SK-N-SH (cell line): ENCODE data around the gene C4orf36. TPM values are rescaled to one million over a fixed set of nuclear protein-coding genes. Genes with fewer than 3 reads are reported as not detected.

ENCODE experiments used
- CTCF ChIA-PET: fragments of 300-600, 350-600 bp; formaldehyde crosslinking; extraction: SDS; loops from one replicate; lab custom pipeline; 2021; lab: Yijun Ruan, JAX
- POLR2A ChIA-PET: fragments of 350-600 bp; sonication (Branson Sonifier 250); formaldehyde crosslinking; extraction: SDS; loops from one replicate; lab custom pipeline; 2020; ENCODE audit warnings: antibody characterized with exemption, inconsistent platforms; lab: Yijun Ruan, JAX
- DNase-seq: peaks from one replicate; pipeline ENCODE4 v3.0.0; 2012
- H2AFZ ChIP-seq: fragments of 200-600 bp; sonication (generic); 2 replicates; pipeline ENCODE4 v1.8.1; 2016; ENCODE audit warnings: antibody characterized with exemption, mild to moderate bottlenecking, low read depth
- H3F3A ChIP-seq: fragments of 200-600 bp; sonication (generic); replicated peaks from 2 replicates; pipeline ENCODE3; 2016; ENCODE audit warnings: antibody characterized with exemption, mild to moderate bottlenecking; ENCODE audit not compliant: insufficient read depth
- H3K27ac ChIP-seq, 2 experiments: fragments of 200-500 bp in 1 of 2; fragments of 200-600 bp in 1 of 2; sonication (Bioruptor generic) in 1 of 2; sonication (generic), shearing (Covaris generic) in 1 of 2; 2 replicates each; pipeline versions ENCODE4 v1.5.1 to v1.6.1; 2014 to 2016; ENCODE audit warnings: low read depth in 2 of 2, inconsistent platforms in 1 of 2, low read length in 1 of 2, mild to moderate bottlenecking in 1 of 2, mixed read lengths in 1 of 2
- H3K27me3 ChIP-seq: fragments of 200-600 bp; sonication (generic), shearing (Covaris generic); 2 replicates; pipeline ENCODE4 v1.6.1; 2016; ENCODE audit warnings: mixed run types; ENCODE audit not compliant: insufficient read depth
- H3K36me3 ChIP-seq, 2 experiments: fragments of 200-500 bp in 1 of 2; fragments of 200-600 bp in 1 of 2; sonication (Bioruptor generic) in 1 of 2; sonication (generic) in 1 of 2; replicated peaks in 1 of 2; 2 replicates each; pipeline versions ENCODE3 to v1.5.1; 2014 to 2016; ENCODE audit warnings: low read length in 1 of 2, mild to moderate bottlenecking in 1 of 2; ENCODE audit not compliant: insufficient read depth in 2 of 2, control insufficient read depth in 1 of 2
- H3K4me1 ChIP-seq, 2 experiments: fragments of 200-500 bp in 1 of 2; fragments of 200-600 bp in 1 of 2; sonication (Bioruptor generic) in 1 of 2; sonication (generic), shearing (Covaris generic) in 1 of 2; 2 replicates each; pipeline versions ENCODE4 v1.5.1 to v1.6.1; 2014 to 2016; ENCODE audit warnings: low read depth in 1 of 2, low read length in 1 of 2, mixed run types in 1 of 2; ENCODE audit not compliant: insufficient read depth in 2 of 2, control insufficient read depth in 1 of 2
- H3K4me2 ChIP-seq: fragments of 200-600 bp; sonication (generic), shearing (Covaris generic); 2 replicates; pipeline ENCODE4 v1.6.1; 2017; ENCODE audit warnings: mixed run types
- H3K4me3 ChIP-seq, 2 experiments: fragments of 200-500 bp in 1 of 2; fragments of 200-600 bp in 1 of 2; sonication (Bioruptor generic) in 1 of 2; sonication (generic), shearing (Covaris generic) in 1 of 2; 2 replicates each; pipeline versions ENCODE4 v1.5.1 to v1.8.1; 2014 to 2016; ENCODE audit warnings: low read depth in 2 of 2, inconsistent platforms in 1 of 2, low read length in 1 of 2, mild to moderate bottlenecking in 1 of 2, mixed read lengths in 1 of 2, moderate library complexity in 1 of 2
- H3K79me2 ChIP-seq: fragments of 200-600 bp; sonication (generic); 2 replicates; pipeline ENCODE4 v1.8.1; 2017; ENCODE audit warnings: mild to moderate bottlenecking; ENCODE audit not compliant: insufficient read depth
- H3K9ac ChIP-seq: fragments of 200-600 bp; sonication (generic); 2 replicates; pipeline ENCODE4 v1.6.1; 2017; ENCODE audit warnings: mixed run types
- H3K9me2 ChIP-seq: fragments of 200-600 bp; sonication (generic); 2 replicates; pipeline ENCODE4 v1.6.1; 2017; ENCODE audit warnings: mixed run types
- H3K9me3 ChIP-seq: fragments of 200-600 bp; sonication (generic); 2 replicates; pipeline ENCODE4 v1.6.1; 2017; ENCODE audit warnings: mixed run types, mild to moderate bottlenecking, moderate library complexity
- H4K20me1 ChIP-seq: fragments of 200-600 bp; sonication (generic); 2 replicates; pipeline ENCODE4 v1.6.1; 2017; ENCODE audit warnings: mild to moderate bottlenecking, mixed run types; ENCODE audit not compliant: insufficient read depth
- CTCF ChIP-seq: fragments of 200-600 bp; sonication (generic); IDR thresholded peaks from 2 replicates; pipeline ENCODE4 v1.6.1; 2017; ENCODE audit warnings: antibody characterized with exemption, mild to moderate bottlenecking, moderate library complexity
- FOSL2 ChIP-seq: IDR thresholded peaks from 2 replicates; pipeline ENCODE4 v1.4.0; 2012; ENCODE audit warnings: low read depth, mild to moderate bottlenecking, moderate library complexity, borderline replicate concordance
- FOXJ3 ChIP-seq: sonication (generic); formaldehyde crosslinking; IDR thresholded peaks from 2 replicates; pipeline ENCODE4 v1.5.1; 2020; ENCODE audit warnings: mild to moderate bottlenecking, missing genetic modification reagents
- FOXM1 ChIP-seq: IDR thresholded peaks from 2 replicates; pipeline ENCODE4 v1.4.0; 2012; ENCODE audit warnings: low read depth, mild to moderate bottlenecking
- GABPA ChIP-seq: IDR thresholded peaks from 2 replicates; pipeline ENCODE4 v1.4.0; 2012; ENCODE audit warnings: low read depth, mild to moderate bottlenecking
- IRF3 ChIP-seq: fragments of 150-350 bp; IDR thresholded peaks from 2 replicates; pipeline ENCODE4 v1.6.1; 2016; ENCODE audit warnings: mild to moderate bottlenecking, low read depth, low read length
- JUND ChIP-seq: IDR thresholded peaks from 2 replicates; pipeline ENCODE4 v1.4.0; 2012
- NRF1 ChIP-seq: IDR thresholded peaks from 2 replicates; pipeline ENCODE4 v1.6.1; 2012; ENCODE audit warnings: low read depth, mild to moderate bottlenecking, low read length
- POLR2AphosphoS5 ChIP-seq: IDR thresholded peaks from 2 replicates; pipeline ENCODE4 v1.6.1; 2012; ENCODE audit warnings: low read depth, low read length
- RCOR1 ChIP-seq: fragments of 150-350 bp; IDR thresholded peaks from 2 replicates; pipeline ENCODE4 v1.6.1; 2017; ENCODE audit warnings: antibody characterized with exemption, low read length
- RXRA ChIP-seq: IDR thresholded peaks from 2 replicates; pipeline ENCODE4 v1.4.0; 2012; ENCODE audit warnings: low read depth, mild to moderate bottlenecking, borderline replicate concordance
- TAF1 ChIP-seq: IDR thresholded peaks from 2 replicates; pipeline ENCODE4 v1.6.1; 2012; ENCODE audit warnings: low read depth, mild to moderate bottlenecking, low read length, moderate library complexity, borderline replicate concordance
- USF2 ChIP-seq: fragments of 150-350 bp; IDR thresholded peaks from 2 replicates; pipeline ENCODE4 v1.6.1; 2017; ENCODE audit warnings: antibody characterized with exemption, low read length, low read depth, borderline replicate concordance
- WGBS: methylation state at CpG from one replicate; pipeline ENCODE4 v1.1.6; 2017; ENCODE audit warnings: low lambda C conversion rate; 5-methylcytosine and 5-hydroxymethylcytosine counted together
- polyA plus RNA-seq, 3 experiments: library from polyadenylated mRNA; depleted of rRNA; stranded (reverse); fragments of >200 nt; gene quantifications; 2 replicates each; pipeline ENCODE4 v1.2.3, GENCODE V29; 2012

The C4orf36 gene
- polyA plus RNA-seq, 1 of the 3 experiments (the other 2 are of a cell fraction): 0.71 TPM

- H3K36me3 ChIP-seq: no peaks in the 10 kb centered on the region
- no peaks in the 10 kb centered on the region for H3K27me3 ChIP-seq
- no peak for TF ChIP-seq JUND
- TF ChIP-seq USF2: no peak
- no peak for TF ChIP-seq FOXJ3 (CRISPR knock-in tag)
- TF ChIP-seq POLR2AphosphoS5: no peak
- no peak for TF ChIP-seq RXRA
- TF ChIP-seq TAF1: no peak
- TF ChIP-seq NRF1: no peak
- no peak within 1 kb of the TSS for H3K27ac ChIP-seq
- H3K79me2 ChIP-seq: no peaks in the 10 kb centered on the region
- no peaks in the 10 kb centered on the region for H3K4me1 ChIP-seq
- no peak within 1 kb of the TSS for H3K9ac ChIP-seq
- ChIA-PET POLR2A (no interaction called here), CTCF (interaction anchor here (0.8 to 1.2 kb wide), 3 partner anchors 41 to 353 kb away, joined by 3 to 4 read pairs (median 3); no protein-coding TSS in a partner anchor)
- DNase-seq: no peak
- H3K9me2 ChIP-seq: no peaks in the 10 kb centered on the region
- H3K4me2 ChIP-seq: no peak within 1 kb of the TSS
- H3K9me3 ChIP-seq: no peaks in the 10 kb centered on the region
- H2AFZ ChIP-seq: no peak within 1 kb of the TSS
- H3F3A ChIP-seq: no peaks in the 10 kb centered on the region
- no peak within 1 kb of the TSS for H3K4me3 ChIP-seq
- WGBS: 77% methylated on average over 9 of the region's 11 CpGs
- H4K20me1 ChIP-seq: no peaks in the 10 kb centered on the region
These were observed 43.2 kb downstream of the C4orf36 start, which contains the start of gene SLC10A6 for GRCh38 chr4:86848732-86849619. TSS of gene SLC10A6 (minus strand) at chr4:86849384. CDS start at chr4:86849115, 269 bp downstream.

GRCh38 chr4:86848136-86848535 is 44.1 kb downstream of the C4orf36 start:
- H3K4me1 ChIP-seq: no peaks in the 10 kb centered on the region
- H3K9me2 ChIP-seq: no peaks in the 10 kb centered on the region
- no peak overlapping the region for H3K9ac ChIP-seq
- no peaks in the 10 kb centered on the region for H3F3A ChIP-seq
- H3K4me2 ChIP-seq: no peak overlapping the region
- H3K79me2 ChIP-seq: no peaks in the 10 kb centered on the region
- H3K27ac ChIP-seq: no peak overlapping the region
- CTCF ChIA-PET: interaction anchor here (1.1 to 1.2 kb wide), 2 partner anchors 42 to 352 kb away, joined by 3 to 4 read pairs; no protein-coding TSS in a partner anchor
- no peak for TF ChIP-seq RCOR1
- TF ChIP-seq CTCF: no peak
- TF ChIP-seq GABPA: no peak
- TF ChIP-seq IRF3: no peak
- TF ChIP-seq FOXM1: no peak
- TF ChIP-seq FOSL2: no peak
- TF ChIP-seq, all 33 proteins: peak for 0
- Histone ChIP-seq H4K20me1 (no peaks in the 10 kb centered on the region), H3K27me3 (no peaks in the 10 kb centered on the region), H2AFZ (no peak overlapping the region), H3K9me3 (no peaks in the 10 kb centered on the region), H3K4me3 (no peak overlapping the region), H3K36me3 (no peaks in the 10 kb centered on the region)
- DNase-seq: no peak
- POLR2A ChIA-PET: no interaction called here
- 73% methylated on average over 5 of the region's 7 CpGs for WGBS
